Measurements from ENCODE around the gene ZNF746.
"Not testable (repeated sequence)": the region's sequence is repeated elsewhere in the genome, so short reads cannot be mapped to it uniquely, and the experiment has no call there.

ZNF746 gene

GRCh38 chr7:149457766-149458165 is 39.8 kb downstream of the ZNF746 start:
- DNase-seq, result no peak

- no peak for DNase-seq
Measured at GRCh38 chr7:149456506-149457421, 40.8 kb downstream of the ZNF746 start.

DNA sequence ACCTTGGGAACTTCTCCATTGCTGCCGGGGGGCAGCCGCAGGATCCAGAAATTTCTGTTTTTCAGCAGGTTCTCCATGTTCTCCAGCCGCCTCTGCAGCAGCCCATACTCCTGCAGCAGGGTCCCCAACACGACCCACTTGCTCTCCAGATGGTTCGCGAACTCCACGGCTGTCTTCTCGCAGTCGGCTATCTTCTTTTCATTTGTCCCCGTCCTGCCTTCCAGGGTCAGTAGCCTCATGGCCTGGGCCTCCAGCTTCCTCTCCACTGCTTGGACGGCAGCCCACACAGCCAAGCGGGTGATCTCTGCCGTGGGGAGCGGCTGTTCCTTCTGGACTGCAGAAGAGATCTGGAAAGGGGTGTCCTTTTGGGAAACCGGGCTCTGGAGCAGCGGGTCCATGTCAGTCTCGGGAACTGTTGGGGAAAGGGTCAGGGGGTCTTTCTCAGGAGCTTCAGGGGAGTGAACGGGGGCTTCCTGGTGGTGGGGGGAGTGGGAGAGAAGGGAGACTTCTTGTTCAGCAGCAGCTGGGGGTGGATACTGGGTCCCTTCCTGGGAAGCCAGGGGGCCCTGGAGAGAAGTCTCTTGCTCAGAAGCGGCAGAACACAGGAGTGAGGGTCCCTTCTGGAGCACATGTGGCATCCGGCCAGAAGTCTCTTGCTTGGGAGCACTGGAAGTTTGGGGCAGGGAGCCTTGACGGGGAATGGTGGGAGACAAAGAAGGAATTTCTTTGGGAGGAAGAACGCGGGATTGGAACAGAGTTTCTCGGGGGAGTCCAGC is 42.2 kb downstream of the ZNF746 start:
- no peak for DNase-seq

GRCh38 chr7:149454750-149455149 is 42.9 kb downstream of the ZNF746 start:
- DNase-seq, result no peak

GRCh38 chr7:149454006-149454405 is 43.6 kb downstream of the ZNF746 start:
- no peak for DNase-seq

- DNase-seq, result no peak
Measured at GRCh38 chr7:149450821-149451220, 46.8 kb downstream of the ZNF746 start.

- DNase-seq, result no peak
Measured at GRCh38 chr7:149449897-149450296, 47.7 kb downstream of the ZNF746 start.

DNA sequence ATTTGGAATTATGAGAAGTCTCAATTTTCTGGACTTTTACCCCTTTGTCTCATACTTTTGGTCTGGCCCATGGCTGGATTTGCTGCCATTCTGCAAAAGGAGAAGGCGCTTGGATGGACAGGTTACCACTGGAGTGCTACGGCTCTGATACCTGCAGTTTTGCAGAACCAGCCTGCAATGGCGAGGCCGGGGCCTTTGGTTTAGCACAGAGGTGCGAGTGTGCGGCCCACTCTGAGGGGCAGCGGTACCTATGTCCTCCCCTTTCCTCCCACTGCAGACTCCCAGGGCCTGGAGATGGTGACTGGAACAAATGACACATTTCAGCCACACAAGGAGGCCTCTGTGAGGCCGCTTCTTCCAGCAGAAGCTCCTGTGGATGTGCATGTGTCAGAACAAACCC is 48.6 kb downstream of the ZNF746 start:
- DNase-seq, result no peak

DNA sequence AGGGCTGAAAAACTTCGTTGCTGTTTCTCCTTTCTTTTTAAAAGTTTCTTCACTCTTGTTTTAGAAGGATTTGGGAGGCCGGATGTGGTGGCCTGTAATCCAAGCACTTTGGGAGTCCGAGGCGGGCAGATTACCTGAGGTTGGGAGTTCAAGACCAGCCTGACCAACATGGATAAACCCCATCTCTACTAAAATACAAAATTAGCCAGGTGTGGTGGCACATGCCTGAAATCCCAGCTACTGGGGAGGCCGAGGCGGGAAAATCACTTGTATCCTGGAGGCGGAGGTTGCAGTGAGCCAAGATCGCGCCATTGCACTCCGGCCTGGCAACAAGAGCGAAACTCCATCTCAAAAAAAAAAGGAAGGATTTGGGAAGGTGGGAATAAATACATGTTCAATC is 51.6 kb downstream of the ZNF746 start:
- not testable (repeated sequence) for DNase-seq

DNA sequence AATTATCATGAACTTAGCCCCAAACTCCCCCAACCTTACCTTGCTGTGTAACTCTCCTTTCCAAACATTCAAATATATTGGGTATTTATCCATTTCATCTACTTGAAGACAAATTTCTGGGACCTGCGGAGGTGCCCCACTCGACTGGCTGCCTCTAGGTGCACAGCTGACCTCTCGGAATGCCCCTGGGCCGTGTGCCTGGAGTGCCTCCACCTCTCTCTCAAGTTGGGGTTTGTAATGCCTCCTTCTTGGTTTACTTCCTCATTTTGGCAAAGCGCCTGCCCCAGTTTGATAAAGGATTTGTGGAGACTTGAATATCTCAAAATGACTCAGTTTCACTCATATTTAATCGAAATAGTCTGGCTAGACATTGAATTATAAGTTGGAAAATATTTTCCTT is 53.3 kb downstream of the ZNF746 start:
- no peak for DNase-seq

DNA sequence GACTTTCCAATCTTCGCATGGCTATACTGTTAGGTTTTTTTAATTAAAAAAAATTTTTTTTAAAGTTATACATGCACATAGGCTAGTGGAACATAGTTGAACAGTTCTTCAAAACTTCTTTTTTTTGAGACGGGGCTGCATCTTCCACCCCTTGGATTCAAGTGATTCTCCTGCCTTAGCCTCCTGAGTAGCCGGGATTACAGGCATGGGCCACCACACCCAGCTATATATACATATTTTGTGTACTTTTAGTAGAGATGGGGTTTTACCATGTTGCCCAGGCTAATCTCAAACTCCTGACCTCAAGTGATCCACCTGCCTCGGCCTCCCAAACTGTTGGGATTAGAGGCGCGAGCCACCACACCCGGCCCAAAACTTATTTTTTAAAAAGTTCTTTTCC is 54.1 kb downstream of the ZNF746 start:
- DNase-seq, result no peak

GRCh38 chr7:149442924-149443323 is 54.7 kb downstream of the ZNF746 start:
- DNase-seq, result no peak

- no peak for DNase-seq
Measured at GRCh38 chr7:149440222-149440621, 57.4 kb downstream of the ZNF746 start.

DNA sequence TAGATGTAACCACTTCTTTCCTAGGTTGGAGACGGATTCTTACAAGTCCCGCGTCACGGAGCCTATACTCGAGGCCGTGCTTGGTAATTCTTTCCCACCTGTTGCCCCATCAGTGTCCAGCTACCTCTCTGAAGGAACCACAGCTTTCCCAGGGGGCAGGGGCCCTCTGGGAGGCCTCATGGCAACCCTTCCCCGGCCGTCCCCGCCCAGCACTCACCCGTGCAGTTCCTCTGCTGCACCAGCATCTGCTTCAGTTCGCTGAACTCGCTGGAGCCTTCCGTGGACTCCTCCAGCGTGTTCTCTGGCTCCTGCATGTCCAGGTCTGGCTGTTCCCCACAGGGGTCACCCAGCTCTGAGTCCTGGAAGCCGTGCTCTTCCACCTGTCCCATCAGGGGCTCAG is 61.3 kb downstream of the ZNF746 start:
- no peak for DNase-seq

- no peak for DNase-seq
Measured at GRCh38 chr7:149433124-149433523, 64.5 kb downstream of the ZNF746 start.

DNA sequence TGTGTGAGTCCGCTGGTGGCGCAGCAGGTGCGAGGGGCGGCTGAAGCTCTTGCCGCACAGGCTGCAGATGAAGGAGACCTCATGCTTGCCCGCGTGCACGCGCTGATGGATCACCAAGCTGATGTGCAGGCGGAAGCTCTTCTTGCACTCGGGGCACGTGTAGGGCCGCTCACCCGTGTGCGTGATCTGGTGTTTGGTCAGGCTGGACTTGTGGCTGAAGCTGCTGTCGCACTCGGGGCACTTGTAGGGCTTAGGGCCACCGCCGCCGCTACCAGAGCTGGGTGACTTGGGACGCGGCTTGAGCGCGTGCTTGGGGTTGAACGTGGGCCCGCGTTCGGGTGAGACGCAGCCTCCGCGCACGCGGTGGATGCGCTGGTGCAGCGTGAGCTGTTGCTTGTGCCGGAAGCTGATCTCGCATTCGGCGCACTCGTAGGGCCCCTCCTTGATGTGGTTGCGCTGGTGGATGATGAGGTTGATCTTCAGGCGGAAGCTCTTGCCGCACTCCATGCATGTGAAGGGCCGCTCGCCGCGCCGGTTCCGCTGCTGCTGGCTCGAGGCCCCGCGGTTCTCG is 65.4 kb downstream of the ZNF746 start:
- no peak for DNase-seq

DNA sequence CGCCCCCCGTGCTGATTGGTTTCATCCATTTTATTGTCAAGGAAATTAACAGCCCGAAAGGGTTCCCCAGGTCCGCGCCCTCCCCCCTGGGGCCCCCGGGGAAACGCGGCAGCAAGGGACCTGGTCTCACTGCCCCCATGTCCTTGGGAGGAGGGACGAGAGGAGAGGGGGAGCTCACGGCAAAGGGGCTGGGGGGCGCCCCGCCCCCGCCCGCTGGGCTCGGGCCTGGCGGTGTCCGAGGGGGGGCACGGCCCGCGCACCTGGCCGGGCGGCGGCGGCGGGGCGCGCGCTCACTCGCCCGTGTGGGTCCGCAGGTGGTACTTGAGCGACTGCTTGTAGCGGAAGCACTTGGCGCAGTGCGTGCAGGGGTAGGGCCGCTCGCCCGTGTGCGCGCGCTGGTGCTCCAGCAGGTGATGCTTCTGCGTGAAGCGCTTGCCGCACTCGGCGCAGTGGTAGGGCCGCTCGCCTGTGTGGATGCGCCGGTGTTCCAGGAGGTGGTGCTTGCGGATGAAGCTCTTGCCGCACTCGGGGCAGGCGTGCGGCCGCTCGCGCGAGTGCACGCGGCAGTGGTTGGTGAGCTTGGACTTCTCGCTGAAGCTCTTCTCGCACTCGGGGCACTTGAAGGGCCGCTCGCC is 66.0 kb downstream of the ZNF746 start:
- DNase-seq, result no peak

GRCh38 chr7:149430192-149430591 is 67.4 kb downstream of the ZNF746 start:
- no peak for DNase-seq

- DNase-seq, result no peak
Measured at GRCh38 chr7:149427893-149428292, 69.7 kb downstream of the ZNF746 start.

DNA sequence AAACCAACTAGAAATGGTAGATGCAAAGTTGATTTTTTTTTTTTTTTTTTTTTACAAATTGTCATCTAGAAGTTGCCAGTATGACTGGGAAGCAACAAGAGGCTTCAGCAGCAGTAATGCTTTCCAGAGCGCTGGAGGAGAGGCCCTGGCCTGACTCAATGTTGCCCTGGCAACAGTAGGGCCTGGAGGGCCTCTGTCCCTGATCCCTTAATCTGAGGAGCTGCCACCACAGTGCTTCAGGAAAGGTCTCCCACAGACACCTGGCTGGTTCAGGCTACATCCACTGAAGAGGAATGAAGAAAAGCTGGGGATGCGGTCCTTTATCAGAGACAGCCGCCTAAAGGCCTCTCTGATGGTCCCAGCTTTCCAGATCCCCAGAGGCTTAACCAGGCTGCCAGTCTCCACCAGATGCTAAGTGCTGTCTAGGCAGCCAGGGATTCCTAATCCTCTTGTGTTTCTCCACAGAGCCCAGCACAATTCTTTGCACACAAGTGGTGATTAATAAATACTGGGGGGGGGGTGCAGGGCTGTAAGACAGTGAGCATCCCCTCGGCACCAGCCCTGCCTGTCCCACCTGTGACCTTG is 70.4 kb downstream of the ZNF746 start:
- no peak for DNase-seq

GRCh38 chr7:149423449-149424110 is 74.0 kb downstream of the ZNF746 start:
- no peak for DNase-seq

GRCh38 chr7:149422914-149423301 is 74.7 kb downstream of the ZNF746 start:
- no peak for DNase-seq

Measured in left hindlimb (tissue), 1 donor.